ENCODE data around the gene NPAS3.

The NPAS3 gene

GRCh38 chr14:33390335-33390734 lies 451.7 kb downstream of the NPAS3 start:
- no peak overlapping the region for H3K27ac ChIP-seq
- TF ChIP-seq, protein P1, sequence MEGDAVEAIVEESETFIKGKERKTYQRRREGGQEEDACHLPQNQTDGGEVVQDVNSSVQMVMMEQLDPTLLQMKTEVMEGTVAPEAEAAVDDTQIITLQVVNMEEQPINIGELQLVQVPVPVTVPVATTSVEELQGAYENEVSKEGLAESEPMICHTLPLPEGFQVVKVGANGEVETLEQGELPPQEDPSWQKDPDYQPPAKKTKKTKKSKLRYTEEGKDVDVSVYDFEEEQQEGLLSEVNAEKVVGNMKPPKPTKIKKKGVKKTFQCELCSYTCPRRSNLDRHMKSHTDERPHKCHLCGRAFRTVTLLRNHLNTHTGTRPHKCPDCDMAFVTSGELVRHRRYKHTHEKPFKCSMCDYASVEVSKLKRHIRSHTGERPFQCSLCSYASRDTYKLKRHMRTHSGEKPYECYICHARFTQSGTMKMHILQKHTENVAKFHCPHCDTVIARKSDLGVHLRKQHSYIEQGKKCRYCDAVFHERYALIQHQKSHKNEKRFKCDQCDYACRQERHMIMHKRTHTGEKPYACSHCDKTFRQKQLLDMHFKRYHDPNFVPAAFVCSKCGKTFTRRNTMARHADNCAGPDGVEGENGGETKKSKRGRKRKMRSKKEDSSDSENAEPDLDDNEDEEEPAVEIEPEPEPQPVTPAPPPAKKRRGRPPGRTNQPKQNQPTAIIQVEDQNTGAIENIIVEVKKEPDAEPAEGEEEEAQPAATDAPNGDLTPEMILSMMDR (conservative IDR thresholded peaks at IDR 0.05): no peak

GRCh38 chr14:33393231-33393894 lies 454.7 kb downstream of the NPAS3 start:
- TF ChIP-seq, protein P1 (conservative IDR thresholded peaks at IDR 0.05): no peak
- H3K27ac ChIP-seq: no peak overlapping the region

GRCh38 chr14:33393895-33394368 lies 455.3 kb downstream of the NPAS3 start:
- TF ChIP-seq, protein P1 (conservative IDR thresholded peaks at IDR 0.05): no peak
- no peak overlapping the region for H3K27ac ChIP-seq

DNA sequence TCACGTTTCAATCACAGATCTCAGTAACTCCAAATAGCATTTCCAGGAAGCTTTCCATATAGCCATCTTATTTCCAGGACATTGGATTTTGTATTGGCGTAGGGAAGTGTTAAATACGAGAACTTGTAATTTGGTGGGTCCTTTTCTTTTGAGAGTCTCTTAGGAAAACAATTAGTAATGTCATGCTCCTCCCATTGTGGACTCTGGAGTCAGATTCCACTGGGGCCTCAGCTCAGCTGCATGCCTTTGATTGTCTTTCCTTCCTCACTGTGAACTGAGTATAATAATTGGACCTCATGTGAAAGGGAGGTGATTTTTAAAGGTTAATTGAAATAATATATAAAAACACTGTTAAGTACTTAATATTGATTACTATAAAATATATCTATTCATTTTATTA lies 462.6 kb downstream of the NPAS3 start:
- no peak overlapping the region for H3K27ac ChIP-seq
- TF ChIP-seq, protein P1 (conservative IDR thresholded peaks at IDR 0.05): no peak

GRCh38 chr14:33402604-33403003 lies 463.9 kb downstream of the NPAS3 start:
- TF ChIP-seq, protein P1 (conservative IDR thresholded peaks at IDR 0.05): no peak
- H3K27ac ChIP-seq: no peak overlapping the region

- H3K27ac ChIP-seq: no peak overlapping the region
These were observed 465.4 kb downstream of the NPAS3 start for GRCh38 chr14:33404054-33404453.

GRCh38 chr14:33404964-33405574 lies 466.4 kb downstream of the NPAS3 start:
- TF ChIP-seq, protein P1 (conservative IDR thresholded peaks at IDR 0.05): no peak
- H3K27ac ChIP-seq: no peak overlapping the region

More at GRCh38 chr14:33404054-33404453, 465.4 kb downstream of the NPAS3 start:
- TF ChIP-seq, protein P1 (conservative IDR thresholded peaks at IDR 0.05): no peak

All from VCaP (cell line).